Stimulated activated CD8-positive, alpha-beta memory T cell treated with anti-CD3 and anti-CD28 coated beads, Interleukin-7, amount 100 ng/mL, for 4 hours (primary cell): Measurements from ENCODE around the gene CPZ.

Experiments used
- DNase-seq, 2 donors: peaks; one replicate each; pipeline ENCODE4 v3.0.0-alpha.2; 2020; ENCODE audit warnings: low read depth in 2 of 2

Gene CPZ

DNA sequence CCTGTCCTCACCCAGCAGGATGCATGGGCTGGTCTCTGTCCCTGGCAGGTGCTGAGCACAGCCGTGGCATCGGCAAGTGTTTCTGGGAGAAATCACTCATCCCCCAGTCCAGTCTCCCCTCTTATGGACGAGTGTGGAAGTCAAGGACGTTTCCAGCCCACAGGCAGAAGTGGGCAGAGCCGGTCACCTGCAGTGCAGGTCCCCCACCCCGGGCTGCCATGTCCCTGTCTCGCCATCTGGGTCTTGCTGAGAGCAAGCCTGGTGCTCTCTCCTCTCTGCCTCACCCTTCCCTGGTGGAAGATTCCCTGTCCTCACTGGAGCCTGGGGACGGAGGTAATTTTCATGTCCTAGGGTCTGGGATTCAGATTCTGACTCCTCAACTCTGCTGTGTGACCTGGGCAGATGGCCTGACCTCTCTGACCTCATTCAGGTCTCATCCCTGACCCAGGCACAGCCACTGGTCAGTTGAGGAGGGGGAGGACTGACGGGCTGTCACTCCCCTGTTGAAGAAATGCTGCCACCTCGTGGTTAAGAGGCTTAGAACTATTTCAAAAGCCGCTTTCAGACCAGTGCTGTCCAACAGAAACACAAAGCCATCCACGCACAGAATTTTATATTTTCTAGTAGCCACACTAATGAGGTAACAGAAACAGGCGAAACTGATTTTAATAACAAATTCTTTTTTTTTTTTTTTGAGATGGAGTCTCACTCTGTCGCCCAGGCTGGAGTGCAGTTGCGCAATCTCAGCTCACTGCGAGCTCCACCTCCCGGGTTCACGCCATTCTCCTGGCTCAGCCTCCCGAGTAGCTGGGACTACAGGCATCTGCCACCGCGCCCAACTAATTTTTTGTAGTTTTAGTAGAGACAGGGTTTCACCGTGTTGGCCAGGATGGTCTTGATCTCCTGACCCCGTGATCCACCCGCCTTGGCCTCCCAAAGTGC, 1.8 kb downstream of the CPZ start:
- DNase-seq: no peak

DNA sequence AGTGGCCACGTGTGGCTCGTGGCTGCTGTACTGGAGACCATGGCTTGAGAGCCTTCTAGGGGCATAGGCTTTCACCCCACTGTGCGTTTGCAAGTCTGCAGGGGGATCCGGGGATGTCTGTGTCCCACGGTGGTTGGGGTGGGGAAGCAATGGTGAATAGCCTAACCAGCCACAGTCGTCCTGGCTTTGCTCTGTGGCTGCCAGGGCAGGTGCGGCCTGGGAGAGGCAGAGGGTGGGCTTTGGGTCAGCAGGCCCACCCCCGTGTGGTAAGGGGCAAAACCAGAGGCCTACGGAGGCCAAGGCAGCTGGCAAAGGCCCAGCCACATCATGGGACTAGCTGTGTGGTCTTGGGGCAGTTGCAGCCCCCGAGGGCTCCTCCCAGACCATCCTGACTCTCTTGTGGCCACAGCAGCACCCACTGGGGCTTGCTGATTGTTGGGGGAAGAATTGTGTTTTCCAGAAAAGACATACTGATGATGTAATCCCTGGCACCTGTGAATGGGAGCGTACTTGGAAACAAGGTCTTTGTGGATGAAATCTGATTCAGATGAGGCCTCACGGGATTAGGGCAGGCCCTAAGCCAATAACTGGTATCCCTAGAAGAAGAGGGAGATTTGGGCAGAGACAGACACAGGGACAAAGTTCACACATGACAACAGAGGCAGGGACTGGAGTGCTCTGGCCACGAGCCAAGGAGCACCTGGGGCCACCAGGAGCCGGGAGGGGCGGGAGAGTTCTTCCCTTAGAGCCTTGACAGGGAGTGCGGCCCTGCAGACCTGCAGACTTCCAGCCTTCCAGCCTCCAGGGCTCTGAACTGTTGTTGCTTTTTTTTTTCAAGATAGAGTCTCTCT, 2.9 kb downstream of the CPZ start:
- no peak for DNase-seq

DNA sequence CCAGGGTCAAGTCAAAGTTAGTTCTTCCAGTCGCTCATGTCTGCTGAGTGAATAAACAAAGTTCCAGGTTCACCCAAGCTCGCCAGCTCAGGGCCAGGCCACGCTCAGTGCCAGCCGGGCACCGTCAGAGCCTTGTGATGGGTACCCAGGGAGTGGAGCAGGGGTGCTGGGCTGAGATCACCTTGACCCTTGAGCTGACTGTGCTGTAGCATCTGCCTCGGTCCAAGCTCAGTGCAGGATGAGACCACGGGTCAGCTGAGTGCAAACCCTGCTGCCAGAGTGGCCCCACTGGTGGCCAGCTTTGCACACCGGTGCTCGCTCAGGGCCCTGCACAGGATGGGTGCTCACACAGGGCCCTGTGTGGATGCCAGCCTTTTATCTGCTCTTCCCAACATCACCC, 4.3 kb downstream of the CPZ start:
- no peak for DNase-seq

DNA sequence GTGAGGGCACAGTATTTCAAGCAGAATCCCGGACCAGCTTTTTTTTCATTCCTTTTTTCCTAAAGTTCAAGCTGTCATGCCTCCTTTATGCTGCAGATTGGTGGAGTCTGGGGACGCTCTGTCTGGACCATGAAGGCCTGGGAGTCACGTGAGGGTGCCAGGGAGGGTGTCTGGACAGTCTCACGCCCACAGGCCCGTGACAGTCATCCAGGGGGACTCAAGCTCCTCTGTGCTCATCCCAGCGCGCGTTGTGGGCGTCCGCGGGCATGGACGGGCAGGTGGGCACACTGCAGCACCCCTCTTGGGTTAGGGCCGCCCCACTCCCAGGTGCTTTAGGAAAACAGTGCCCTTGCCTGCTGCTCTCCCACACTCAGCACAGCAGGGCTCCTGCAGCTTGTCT, 4.8 kb downstream of the CPZ start:
- no peak for DNase-seq

DNA sequence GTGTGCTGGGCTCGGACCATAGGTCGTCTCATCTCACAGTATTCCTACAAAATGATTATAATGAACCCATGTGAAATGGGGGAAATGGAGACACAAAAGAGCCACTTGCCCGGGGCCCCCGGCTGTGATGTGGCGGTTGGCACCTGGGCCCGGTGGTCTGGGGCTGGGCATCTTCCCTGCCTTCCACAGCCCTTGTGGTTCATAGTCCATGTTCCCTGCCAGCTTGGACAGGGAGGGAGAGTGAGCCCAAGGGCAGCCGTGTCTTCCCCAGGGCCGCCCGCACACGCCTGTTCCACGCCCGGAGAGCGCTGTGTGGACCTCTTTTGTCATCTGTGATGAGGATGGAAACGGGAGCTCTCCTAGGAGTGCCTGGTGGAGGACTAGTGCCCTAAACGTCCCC, 5.2 kb downstream of the CPZ start:
- no peak for DNase-seq

DNA sequence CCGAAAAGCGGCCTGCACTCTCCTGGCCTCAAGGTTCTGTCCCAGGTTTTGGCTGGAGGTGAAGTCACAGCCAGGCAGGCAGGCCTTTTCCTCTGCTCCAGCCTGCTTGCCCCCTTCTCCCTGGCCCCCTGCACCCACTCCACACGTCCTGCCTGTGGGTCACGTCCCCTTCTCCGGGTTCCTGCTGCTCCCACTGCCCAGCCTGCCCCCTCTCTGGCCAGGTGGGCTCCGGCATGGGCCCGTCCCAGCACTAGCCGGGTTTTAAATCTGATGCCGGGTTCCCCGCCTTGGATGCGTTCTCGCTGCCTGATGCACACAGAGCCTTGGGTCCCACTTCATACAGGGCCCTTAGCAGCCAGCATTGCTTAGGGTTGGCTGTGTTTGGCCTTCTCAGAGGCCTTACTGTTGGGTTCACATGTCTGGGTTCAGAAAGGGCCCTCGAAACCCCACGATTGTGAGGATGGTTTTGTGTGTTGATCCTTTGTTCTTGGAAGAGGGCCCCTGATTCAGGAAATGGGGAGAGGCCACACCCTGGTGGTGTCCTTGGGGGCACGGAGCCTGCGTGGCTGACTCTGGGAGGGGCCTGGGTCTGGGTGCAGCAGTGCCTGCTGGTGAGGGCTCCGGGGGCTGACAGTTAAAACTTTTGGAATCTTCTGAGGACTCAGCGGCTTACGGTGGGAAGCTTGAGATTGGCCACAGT, 6.0 kb downstream of the CPZ start:
- no peak for DNase-seq

DNA sequence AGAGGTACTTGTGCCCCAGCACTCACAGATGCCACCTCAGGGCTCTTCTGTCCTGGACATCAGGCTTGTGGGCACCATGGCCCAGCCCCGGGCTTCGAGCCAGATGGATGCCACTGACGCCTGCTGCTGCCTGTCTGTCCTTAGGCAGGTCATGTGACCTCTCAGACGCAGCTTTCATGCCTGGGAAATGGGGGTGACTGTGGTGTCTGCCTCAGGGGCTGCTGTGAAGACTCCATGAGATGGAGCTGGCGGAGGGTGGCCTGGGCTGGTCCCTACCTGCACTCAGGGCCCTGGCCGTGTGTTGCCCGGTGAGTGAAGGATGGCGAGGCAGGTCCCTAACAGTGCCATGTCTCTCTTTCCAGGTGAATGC, 6.5 kb downstream of the CPZ start:
- DNase-seq: no peak

DNA sequence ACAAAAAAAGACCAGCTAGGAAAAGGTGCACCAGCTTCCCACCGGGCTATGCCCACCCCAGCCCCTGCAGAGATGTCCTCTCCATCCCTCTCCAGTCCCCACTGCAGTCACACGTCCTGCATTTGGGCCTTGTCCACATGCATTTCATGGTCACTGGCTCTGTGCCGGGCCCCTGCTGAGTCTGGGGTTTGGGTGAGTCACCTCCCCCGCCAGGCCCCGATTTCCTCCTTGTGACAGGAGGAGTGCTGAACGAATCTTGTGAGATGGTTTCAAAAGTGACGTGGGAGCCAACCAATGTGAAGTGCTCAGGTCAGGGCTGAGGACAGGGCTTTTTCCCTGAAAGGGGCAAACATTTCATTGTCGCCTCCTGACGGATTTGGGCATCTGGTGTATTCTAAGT, 7.1 kb downstream of the CPZ start:
- DNase-seq: no peak

DNA sequence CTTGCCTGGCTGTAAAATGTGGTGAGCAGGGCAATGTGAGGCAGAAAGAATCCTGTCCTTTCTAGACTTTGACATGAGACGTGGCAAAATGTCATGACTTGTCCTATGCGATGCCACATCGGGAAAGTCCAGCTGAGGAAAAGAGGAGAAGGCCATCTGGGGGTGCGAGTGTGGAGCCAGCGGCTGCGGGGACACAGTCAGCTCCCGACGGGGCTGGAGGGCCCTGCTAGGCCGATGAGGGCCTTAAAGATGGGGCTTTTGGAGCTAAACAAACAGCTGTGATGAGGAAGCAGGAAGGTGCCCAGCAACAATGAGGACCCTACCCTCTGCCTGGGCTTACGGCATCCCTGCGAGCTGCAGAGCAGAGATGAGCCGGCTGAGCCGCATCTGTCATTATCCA, 7.7 kb downstream of the CPZ start:
- no peak for DNase-seq

DNA sequence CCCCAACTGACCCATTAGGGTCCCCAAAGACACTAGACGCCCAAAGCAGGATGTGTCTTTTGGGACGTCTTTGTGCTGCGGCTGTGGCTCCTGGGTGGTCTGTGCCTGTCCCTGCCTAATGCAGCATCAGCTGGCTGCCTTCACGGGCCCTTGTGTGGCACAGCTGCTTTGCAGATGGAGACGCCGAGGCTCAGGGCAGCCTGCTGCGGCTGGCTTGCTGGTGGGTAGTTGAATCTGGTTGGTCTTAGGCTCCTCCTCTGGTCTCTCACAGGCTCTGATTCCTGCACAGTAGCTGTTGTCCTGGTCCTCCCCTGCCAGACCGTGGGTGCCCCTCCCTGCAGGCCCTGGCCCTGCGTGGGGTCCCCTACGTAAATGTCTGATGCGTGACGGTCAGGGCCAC, 8.1 kb downstream of the CPZ start:
- DNase-seq: no peak

DNA sequence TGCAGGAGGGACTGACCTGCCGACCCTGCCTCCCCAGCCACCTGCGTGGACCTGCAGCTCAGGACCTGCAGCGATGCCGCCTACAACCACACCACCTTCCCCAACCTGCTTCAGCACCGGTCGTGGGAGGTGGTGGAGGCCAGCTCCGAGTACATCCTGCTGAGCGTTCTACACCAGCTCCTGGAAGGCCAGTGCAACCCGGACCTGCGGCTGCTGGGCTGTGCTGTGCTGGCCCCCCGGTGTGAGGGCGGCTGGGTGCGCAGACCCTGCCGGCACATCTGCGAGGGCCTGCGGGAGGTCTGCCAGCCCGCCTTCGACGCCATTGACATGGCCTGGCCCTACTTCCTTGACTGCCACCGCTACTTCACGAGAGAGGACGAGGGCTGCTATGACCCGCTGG, 8.5 kb downstream of the CPZ start:
- no peak for DNase-seq

DNA sequence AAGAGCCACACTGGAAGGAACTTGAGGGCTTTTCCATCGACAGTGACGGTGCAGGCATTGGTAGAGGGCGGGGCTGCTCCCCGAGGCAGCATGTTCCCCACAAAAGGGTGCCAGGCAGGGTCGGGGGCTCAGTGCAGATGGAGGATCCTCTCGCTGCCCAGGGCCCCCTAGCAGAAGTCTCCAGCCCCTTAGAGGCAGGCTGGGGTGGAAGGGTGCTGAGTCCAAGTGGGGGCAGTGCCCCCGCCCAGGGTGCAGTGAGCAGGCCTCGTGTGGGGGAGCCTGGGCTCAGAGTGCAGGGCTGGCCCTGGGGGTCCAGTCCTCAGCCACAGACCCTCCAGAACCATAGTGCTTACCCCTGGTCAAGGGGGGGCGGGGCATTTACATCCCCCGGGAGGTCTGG, 9.0 kb downstream of the CPZ start:
- DNase-seq: no peak

DNA sequence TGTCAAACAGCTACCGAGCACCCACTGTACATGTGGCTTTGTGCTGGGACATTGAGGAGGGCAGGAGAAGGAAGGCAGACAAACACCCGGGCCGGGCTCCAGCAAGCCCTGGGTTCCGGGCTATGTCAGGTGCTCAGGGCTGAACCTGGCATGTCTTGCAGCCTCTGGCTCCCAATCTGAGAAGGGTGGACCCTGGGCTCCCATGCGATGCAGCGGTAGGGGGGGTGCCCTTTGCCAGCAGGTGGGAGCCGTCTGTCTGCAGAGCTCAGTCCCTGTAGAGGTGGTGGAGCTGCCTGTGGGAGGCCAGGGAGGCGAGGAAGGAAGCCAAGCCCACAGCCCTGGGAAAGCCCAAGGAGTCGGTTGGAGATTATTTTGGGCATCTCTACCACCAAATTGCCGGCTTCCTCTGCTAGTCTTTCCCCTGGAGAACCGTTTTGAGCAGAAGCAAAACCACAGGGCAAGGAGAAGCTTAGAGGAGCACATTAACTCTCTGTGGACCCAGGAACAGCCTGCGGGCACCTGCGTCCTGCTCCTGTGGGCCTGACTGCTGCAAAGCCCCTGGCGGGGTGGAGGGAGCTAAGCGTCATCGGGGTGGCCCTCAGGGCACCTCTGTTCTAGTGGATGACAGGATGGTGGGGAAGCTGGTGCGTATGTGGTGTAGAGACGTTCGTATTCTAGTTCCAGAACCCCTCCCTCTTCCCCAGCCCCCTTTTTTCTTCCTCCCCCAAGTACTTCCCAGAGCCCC, 10.3 kb downstream of the CPZ start:
- DNase-seq: no peak

DNA sequence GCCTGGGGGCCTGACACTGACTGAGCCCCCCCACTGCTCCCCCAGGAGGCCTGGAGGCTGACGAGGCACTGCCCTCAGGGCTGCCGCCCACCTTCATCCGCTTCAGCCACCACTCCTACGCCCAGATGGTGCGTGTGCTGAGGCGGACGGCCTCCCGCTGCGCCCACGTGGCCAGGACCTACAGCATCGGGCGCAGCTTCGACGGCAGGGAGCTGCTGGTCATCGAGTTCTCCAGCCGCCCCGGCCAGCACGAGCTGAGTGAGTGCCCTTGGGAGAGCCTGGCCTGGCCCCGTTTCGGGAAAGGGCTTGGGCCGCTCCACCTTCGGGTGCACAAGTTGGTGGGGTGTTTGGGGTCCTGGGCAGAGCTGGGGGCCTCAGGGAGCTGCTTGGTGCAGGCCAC, 11.4 kb downstream of the CPZ start:
- no peak for DNase-seq

DNA sequence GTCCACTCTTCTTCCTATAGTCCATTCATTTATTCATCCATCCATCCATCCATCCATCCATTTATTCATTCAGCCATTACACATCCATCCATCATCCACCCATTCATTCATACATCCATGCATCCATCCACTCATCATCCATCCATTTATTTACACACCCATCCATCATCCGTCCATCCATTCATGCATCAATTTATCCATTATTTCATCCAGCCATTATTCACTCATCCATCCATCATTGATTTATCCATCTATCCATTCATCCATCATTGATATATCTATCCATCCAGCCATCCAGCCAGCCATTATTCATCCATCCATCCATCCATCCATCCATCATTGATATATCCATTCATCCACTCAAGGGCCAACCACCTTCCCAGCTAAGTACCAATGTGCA, 12.7 kb downstream of the CPZ start:
- DNase-seq: no peak

DNA sequence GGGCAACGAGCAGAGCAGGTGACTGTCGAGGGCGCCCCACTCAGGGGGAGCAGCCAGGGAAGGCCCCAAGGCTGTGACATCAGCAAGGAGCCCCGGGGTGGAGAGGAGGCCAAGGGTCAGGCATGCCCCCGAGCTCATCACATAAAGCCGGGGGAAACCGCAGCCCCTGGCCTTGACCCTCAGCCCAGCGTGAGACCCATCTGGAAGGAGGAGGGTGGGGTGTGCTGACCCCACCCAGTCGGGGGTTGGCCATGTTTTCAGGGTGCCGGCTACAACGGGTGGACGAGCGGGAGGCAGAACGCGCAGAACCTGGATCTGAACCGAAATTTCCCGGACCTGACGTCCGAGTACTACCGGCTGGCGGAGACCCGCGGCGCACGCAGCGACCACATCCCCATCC, 13.9 kb downstream of the CPZ start:
- no peak for DNase-seq

DNA sequence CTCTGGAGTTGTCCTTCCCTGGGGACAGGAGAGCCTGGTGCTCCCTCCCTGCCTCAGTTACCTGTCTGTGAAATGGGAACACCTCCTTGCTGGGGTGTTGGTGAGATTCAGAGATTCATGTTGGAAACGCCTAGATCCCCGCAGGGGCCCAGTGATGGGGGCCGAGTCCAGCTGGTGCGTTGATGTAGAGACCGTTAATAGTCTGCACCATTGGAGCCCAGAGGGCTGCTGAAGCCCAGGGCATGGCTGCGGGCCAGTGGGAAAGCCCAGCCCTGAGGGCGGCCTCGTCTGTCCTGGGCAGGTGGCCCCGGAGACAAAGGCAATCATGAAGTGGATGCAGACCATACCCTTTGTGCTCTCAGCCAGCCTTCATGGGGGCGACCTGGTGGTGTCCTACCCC, 14.4 kb downstream of the CPZ start:
- no peak for DNase-seq

DNA sequence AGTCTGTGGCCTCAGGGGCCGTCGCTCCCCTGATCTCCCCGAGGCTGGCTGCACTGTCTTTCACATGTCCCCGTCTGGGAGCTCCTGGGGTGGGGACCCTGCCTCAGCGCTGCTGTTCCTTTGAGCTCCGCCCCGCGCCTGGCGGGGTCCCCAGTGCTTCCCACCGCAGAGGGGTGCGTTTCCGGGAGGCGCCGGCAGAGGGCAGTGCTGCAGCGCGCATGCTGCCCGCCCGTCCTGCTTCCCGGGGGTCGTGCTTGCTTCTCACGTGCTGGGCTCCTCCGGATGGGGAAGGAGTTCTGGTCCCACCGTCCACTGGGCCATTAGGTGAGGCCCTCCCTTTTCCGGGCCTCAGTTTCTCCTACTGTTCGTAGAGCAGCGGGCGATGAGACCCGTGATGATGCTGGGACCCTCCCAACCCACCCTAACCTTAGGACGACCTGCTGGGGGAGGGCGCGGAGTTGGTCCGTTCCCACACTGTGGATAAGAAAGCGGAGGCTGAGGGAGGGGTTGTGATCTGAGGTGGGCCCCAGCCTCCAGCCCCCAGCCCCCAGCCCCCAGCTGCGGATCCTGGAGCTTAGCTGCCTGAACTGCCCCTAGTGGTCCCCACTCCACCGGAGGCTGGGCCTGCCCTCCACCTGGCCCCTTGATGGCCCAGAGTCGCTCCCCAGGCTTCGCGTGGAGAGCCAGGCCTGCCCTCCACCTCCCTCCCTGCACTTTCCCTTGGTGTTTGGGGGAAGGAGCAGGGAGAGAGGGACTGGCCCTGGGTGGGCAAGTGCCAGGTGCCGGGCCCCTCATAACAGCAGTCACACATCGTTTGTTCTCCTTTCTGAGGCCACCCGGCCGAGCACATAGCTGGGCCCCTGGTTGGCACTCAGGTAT, 15.3 kb downstream of the CPZ start:
- DNase-seq: no peak

DNA sequence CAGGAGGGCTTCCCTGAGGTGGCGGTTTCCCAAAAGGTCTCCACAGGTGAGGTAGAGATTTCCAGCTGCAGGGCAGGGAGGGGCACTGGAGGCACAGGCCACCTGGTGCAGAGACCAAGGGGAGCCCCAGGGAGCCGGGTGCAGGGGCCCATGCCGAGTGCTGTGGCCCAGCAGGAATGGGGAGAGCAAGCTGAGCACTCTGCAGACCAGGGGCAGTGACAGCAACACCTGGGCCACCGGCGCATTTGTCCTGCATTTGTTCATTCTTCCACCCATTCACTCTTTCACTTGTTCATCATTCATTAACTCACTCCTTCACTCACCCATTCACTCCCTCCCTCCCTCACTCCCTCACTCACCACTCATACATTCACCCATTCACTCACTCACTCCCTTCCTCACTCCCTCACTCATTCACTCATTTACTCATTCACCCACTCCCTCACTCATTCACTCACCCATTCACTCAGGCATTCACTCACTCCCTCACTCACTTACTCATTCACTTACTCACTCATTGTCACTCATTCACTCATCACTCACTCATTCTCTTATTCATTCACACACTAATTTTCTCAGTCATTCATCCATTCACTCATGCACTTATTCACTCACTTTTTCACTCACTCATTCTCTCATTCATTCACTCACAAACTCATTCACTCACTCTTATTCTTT, 16.3 kb downstream of the CPZ start:
- DNase-seq: no peak

DNA sequence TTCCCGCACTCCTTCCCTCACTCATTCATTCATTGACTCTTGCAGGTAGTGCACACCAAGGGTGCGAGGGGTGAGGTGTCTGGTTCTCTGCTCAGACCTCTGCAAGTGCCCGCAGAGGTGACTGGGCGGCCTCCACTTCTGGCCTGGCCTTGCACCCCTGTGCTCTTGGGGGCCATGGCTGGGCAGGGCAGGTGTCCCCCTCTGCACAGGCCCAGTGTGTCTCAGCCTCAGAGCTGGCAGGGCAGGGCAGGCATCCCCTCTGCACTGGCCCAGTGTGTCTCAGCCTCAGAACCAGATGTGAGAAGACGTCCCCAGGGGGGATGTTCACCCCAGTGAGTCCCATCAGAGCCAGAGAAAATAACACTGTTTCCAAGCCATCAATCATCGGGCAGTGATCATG, 16.8 kb downstream of the CPZ start:
- no peak for DNase-seq
